GM18517 (cell line): ENCODE measurements around the gene HK1.

Experiments used
- ATAC-seq: cut with Tn5 transposase; IDR thresholded peaks from one replicate; pipeline ENCODE4 v1.9.1; 2021; ENCODE audit warnings: mild to moderate bottlenecking, moderate library complexity; ENCODE audit not compliant: unreplicated experiment

The HK1 gene

GRCh38 chr10:69367469-69367868 is 89.2 kb downstream of the HK1 start:
- ATAC-seq = no peak

- no peak for ATAC-seq
Observed at GRCh38 chr10:69372126-69372980, 94.1 kb downstream of the HK1 start.

- no peak for ATAC-seq
Observed at GRCh38 chr10:69374242-69374641, 95.9 kb downstream of the HK1 start.

GRCh38 chr10:69374931-69375306 is 96.6 kb downstream of the HK1 start:
- no peak for ATAC-seq

GRCh38 chr10:69375307-69376151 is 97.2 kb downstream of the HK1 start:
- ATAC-seq = no peak

GRCh38 chr10:69376662-69377061 is 98.4 kb downstream of the HK1 start:
- no peak for ATAC-seq

- ATAC-seq = no peak
Observed at GRCh38 chr10:69377191-69377590, 98.9 kb downstream of the HK1 start.

- no peak for ATAC-seq
Observed at GRCh38 chr10:69377933-69378332, 99.6 kb downstream of the HK1 start.

GRCh38 chr10:69379800-69380199 is 101.5 kb downstream of the HK1 start:
- no peak for ATAC-seq

GRCh38 chr10:69382382-69383117 is 104.3 kb downstream of the HK1 start:
- no peak for ATAC-seq

GRCh38 chr10:69383558-69383957 is 105.3 kb downstream of the HK1 start:
- no peak for ATAC-seq

- ATAC-seq = no peak
Observed at GRCh38 chr10:69384320-69384719, 106.0 kb downstream of the HK1 start.

- no peak for ATAC-seq
Observed at GRCh38 chr10:69385454-69386350, 107.4 kb downstream of the HK1 start.

GRCh38 chr10:69387500-69387899 is 109.2 kb downstream of the HK1 start:
- ATAC-seq = no peak

GRCh38 chr10:69388488-69388887 is 110.2 kb downstream of the HK1 start:
- no peak for ATAC-seq

GRCh38 chr10:69389827-69390490 is 111.7 kb downstream of the HK1 start:
- no peak for ATAC-seq

GRCh38 chr10:69391158-69391557 is 112.9 kb downstream of the HK1 start:
- no peak for ATAC-seq

- peak; percentile 77 for ATAC-seq
Observed at GRCh38 chr10:69392481-69393000, 114.2 kb downstream of the HK1 start.

- ATAC-seq = no peak
Observed at GRCh38 chr10:69394020-69394419, 115.7 kb downstream of the HK1 start.

- no peak for ATAC-seq
Observed at GRCh38 chr10:69397972-69398371, 119.7 kb downstream of the HK1 start.
